Neural progenitor cell (in vitro differentiated cells): ENCODE data around the gene EPHB3. TPM values are rescaled to one million over a fixed set of nuclear protein-coding genes. Genes with fewer than 3 reads are reported as not detected.

Experiments
- DNase-seq: peaks from one replicate; pipeline ENCODE4 v3.0.0-alpha.2; 2016; ENCODE audit warnings: low spot score
- H2AFZ ChIP-seq: fragments of 200-600 bp; sonication (generic); replicated peaks from 2 replicates; pipeline ENCODE4 v1.6.1; 2016; ENCODE audit warnings: antibody characterized with exemption
- H3F3A ChIP-seq: fragments of 200-600 bp; sonication (generic); 2 replicates; pipeline ENCODE4 v1.6.1; 2016; ENCODE audit warnings: antibody characterized with exemption, low read depth
- H3K27ac ChIP-seq: fragments of 200-600 bp; sonication (generic); 2 replicates; pipeline ENCODE4 v1.5.1; 2016; ENCODE audit warnings: mild to moderate bottlenecking
- H3K27me3 ChIP-seq: fragments of 200-600 bp; sonication (generic); 2 replicates; pipeline ENCODE4 v1.6.1; 2016; ENCODE audit warnings: mild to moderate bottlenecking, moderate library complexity
- H3K36me3 ChIP-seq: fragments of 200-600 bp; sonication (generic); 2 replicates; pipeline ENCODE4 v1.5.1; 2016
- H3K4me1 ChIP-seq: fragments of 200-600 bp; sonication (generic); 2 replicates; pipeline ENCODE4 v1.6.1; 2016; ENCODE audit warnings: mixed run types
- H3K4me2 ChIP-seq: fragments of 200-600 bp; sonication (generic); 2 replicates; pipeline ENCODE4 v1.6.1; 2016
- H3K4me3 ChIP-seq: fragments of 200-600 bp; sonication (generic); 2 replicates; pipeline ENCODE4 v1.5.1; 2016
- H3K79me2 ChIP-seq: fragments of 200-600 bp; sonication (generic); 2 replicates; pipeline ENCODE4 v1.6.1; 2016; ENCODE audit warnings: low read depth
- H3K9ac ChIP-seq: fragments of 200-600 bp; sonication (generic); 2 replicates; pipeline ENCODE4 v1.6.1; 2016
- H3K9me3 ChIP-seq: fragments of 200-600 bp; sonication (generic); 2 replicates; pipeline ENCODE4 v1.5.1; 2016; ENCODE audit warnings: low read depth
- H4K20me1 ChIP-seq: fragments of 200-600 bp; sonication (generic); 2 replicates; pipeline ENCODE4 v1.6.1; 2016; ENCODE audit warnings: low read depth
- H3K27ac Mint-ChIP-seq: 3 replicates; pipeline ENCODE4 v1.8.0; 2021; ENCODE audit warnings: mixed read lengths
- H3K27me3 Mint-ChIP-seq: 2 replicates; pipeline ENCODE4 v1.8.0; 2022; ENCODE audit warnings: low read depth, mild to moderate bottlenecking, inconsistent platforms, moderate library complexity, mixed read lengths; ENCODE audit not compliant: insufficient read depth
- H3K36me3 Mint-ChIP-seq: 3 replicates; pipeline ENCODE4 v1.8.0; 2021; ENCODE audit warnings: mixed read lengths
- H3K4me1 Mint-ChIP-seq: 3 replicates; pipeline ENCODE4 v1.8.0; 2021; ENCODE audit warnings: mixed read lengths
- H3K4me3 Mint-ChIP-seq: 3 replicates; pipeline ENCODE4 v1.8.0; 2021; ENCODE audit warnings: mild to moderate bottlenecking, moderate library complexity, mixed read lengths
- H3K9me3 Mint-ChIP-seq: 3 replicates; pipeline ENCODE4 v1.8.0; 2020; ENCODE audit warnings: mixed read lengths
- CTCF ChIP-seq: fragments of 200-600 bp; sonication (generic); IDR thresholded peaks from 2 replicates; pipeline ENCODE4 v1.5.1; 2017; ENCODE audit warnings: antibody characterized with exemption, mild to moderate bottlenecking
- EZH2 ChIP-seq: fragments of 200-600 bp; sonication (generic); IDR thresholded peaks from 2 replicates; pipeline ENCODE4 v1.6.1; 2017; ENCODE audit warnings: antibody characterized with exemption, mild to moderate bottlenecking, moderate library complexity
- EZH2phosphoT487 ChIP-seq: fragments of 200-600 bp; sonication (generic); IDR thresholded peaks from 2 replicates; pipeline ENCODE4 v1.6.1; 2017; ENCODE audit warnings: antibody characterized with exemption
- total RNA-seq: library from RNA; depleted of rRNA; stranded (reverse); fragments of >200 nt; gene quantifications from 2 replicates; pipeline ENCODE4 v1.2.3, GENCODE V29; 2015; ENCODE audit warnings: low replicate concordance

EPHB3 gene
- total RNA-seq, 1 donor from 2014 or later: 2.3 TPM

- TF ChIP-seq CTCF (no peak), EZH2phosphoT487 (no peak), EZH2 (no peak)
- H3K36me3 ChIP-seq: no peaks in the 10 kb centered on the region
- H2AFZ ChIP-seq: peak overlapping the region; percentile 99
- no peaks in the 10 kb centered on the region for H4K20me1 ChIP-seq
- H3F3A ChIP-seq: peaks cover 18% of the 10 kb centered on the region
- peaks cover 63% of the 10 kb centered on the region for H3K27me3 ChIP-seq
- Mint-ChIP-seq H3K9me3 (peaks cover 12% of the 10 kb centered on the region), H3K27me3 (peaks cover 42% of the 10 kb centered on the region), H3K27ac (no peak overlapping the region), H3K4me3 (peak overlapping the region; percentile 65), H3K36me3 (peaks cover 2% of the 10 kb centered on the region), H3K4me1 (peaks cover 8% of the 10 kb centered on the region)
- H3K4me3 ChIP-seq: peak overlapping the region; percentile 50
- no peaks in the 10 kb centered on the region for H3K9me3 ChIP-seq
- H3K9ac ChIP-seq: no peak overlapping the region
- DNase-seq: peak; percentile 34
- peak overlapping the region; percentile 82 for H3K4me2 ChIP-seq
- no peak overlapping the region for H3K27ac ChIP-seq
- H3K79me2 ChIP-seq: no peaks in the 10 kb centered on the region
- H3K4me1 ChIP-seq: peaks cover 8% of the 10 kb centered on the region
Observed at GRCh38 chr3:184514171-184514490, 47.5 kb upstream of the EPHB3 start.

DNA sequence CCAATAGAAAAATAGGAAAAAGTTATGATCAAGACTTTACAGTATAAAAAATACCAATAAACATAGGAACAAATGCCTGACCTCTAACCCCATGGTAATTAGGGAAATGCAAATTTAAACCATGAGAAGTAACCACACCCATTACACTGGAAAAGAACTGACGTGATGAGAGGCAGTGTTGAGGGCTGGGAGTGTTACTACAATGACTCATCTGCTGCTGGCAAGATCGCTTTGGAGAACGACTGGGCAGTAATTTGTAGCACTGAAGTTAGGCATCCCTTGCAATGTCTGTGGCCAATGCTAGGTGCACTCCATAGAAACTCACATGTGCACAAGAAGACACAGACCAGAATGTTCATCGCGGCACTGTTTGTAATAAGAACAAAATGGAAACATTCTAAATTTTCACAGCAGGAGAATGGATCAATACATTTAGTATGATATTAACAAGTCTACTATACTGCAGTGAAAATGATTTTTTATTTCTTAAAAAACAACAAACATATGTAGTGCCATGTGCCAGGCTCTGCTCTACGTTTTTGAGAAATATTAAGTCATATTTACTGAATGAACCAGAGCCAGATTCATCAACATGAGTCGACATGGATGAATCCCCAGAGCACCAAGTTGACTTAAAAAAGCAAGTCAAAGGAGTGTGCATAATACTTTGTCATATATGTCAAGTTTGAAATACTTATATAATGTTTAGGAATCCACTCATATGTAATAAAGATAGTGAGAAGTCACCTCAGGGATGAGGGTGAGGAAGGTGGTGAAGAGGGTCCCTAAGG is 37.6 kb upstream of the EPHB3 start:
- no peaks in the 10 kb centered on the region for H3K79me2 ChIP-seq
- H3K27ac Mint-ChIP-seq: no peak overlapping the region
- TF ChIP-seq EZH2: no peak
- no peak for TF ChIP-seq EZH2phosphoT487
- TF ChIP-seq CTCF: no peak
- H3K4me1 Mint-ChIP-seq: peaks cover 6% of the 10 kb centered on the region
- H2AFZ ChIP-seq: no peak overlapping the region
- no peaks in the 10 kb centered on the region for H4K20me1 ChIP-seq
- H3K27ac ChIP-seq: no peak overlapping the region
- H3K4me3 Mint-ChIP-seq: no peak overlapping the region
- no peaks in the 10 kb centered on the region for H3K36me3 Mint-ChIP-seq
- peak; percentile 24 for DNase-seq
- no peaks in the 10 kb centered on the region for H3K36me3 ChIP-seq
- no peaks in the 10 kb centered on the region for H3K9me3 Mint-ChIP-seq
- H3K27me3 ChIP-seq: peaks cover 27% of the 10 kb centered on the region
- H3F3A ChIP-seq: peaks cover 42% of the 10 kb centered on the region
- no peak overlapping the region for H3K4me3 ChIP-seq
- peaks cover 6% of the 10 kb centered on the region for H3K4me1 ChIP-seq
- no peak overlapping the region for H3K4me2 ChIP-seq
- no peak overlapping the region for H3K9ac ChIP-seq
- no peaks in the 10 kb centered on the region for H3K9me3 ChIP-seq
- peaks cover 53% of the 10 kb centered on the region for H3K27me3 Mint-ChIP-seq

DNA sequence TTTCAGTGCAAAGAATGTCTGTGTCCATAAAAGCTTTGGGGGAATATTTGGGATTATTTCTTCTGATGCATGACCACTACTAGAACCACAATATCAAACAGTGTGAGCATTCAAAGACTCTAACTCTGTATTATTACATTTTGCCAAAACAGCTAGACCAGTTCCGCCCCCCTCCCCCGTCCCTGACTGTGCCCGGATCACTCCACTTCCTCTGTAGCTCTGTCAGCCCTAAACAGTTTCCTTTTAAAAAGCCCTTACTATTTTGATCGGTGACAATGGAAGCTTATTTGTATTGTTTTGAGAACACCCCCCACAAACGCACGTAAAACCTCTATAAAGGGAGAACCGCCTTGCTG is 36.6 kb upstream of the EPHB3 start:
- H3K4me2 ChIP-seq: peak overlapping the region; percentile 83
- H3K36me3 ChIP-seq: no peaks in the 10 kb centered on the region
- H3K4me3 ChIP-seq: peak overlapping the region; percentile 63
- Mint-ChIP-seq H3K27ac (no peak overlapping the region), H3K4me3 (peak overlapping the region; percentile 79), H3K36me3 (no peaks in the 10 kb centered on the region), H3K9me3 (no peaks in the 10 kb centered on the region), H3K27me3 (peaks cover 58% of the 10 kb centered on the region), H3K4me1 (peaks cover 6% of the 10 kb centered on the region)
- no peaks in the 10 kb centered on the region for H3K9me3 ChIP-seq
- H3K9ac ChIP-seq: no peak overlapping the region
- H4K20me1 ChIP-seq: no peaks in the 10 kb centered on the region
- H3F3A ChIP-seq: peaks cover 42% of the 10 kb centered on the region
- no peak for TF ChIP-seq CTCF
- TF ChIP-seq EZH2: no peak
- TF ChIP-seq EZH2phosphoT487: no peak
- no peak overlapping the region for H3K27ac ChIP-seq
- peaks cover 27% of the 10 kb centered on the region for H3K27me3 ChIP-seq
- peaks cover 6% of the 10 kb centered on the region for H3K4me1 ChIP-seq
- DNase-seq: no peak
- H2AFZ ChIP-seq: peak overlapping the region; percentile 88
- no peaks in the 10 kb centered on the region for H3K79me2 ChIP-seq
